ENCODE measurements around the gene LIG1. TPM values are rescaled to one million over a fixed set of nuclear protein-coding genes. Genes with fewer than 3 reads are reported as not detected.
"Not testable (repeated sequence)": the region's sequence is repeated elsewhere in the genome, so short reads cannot be mapped to it uniquely, and the experiment has no call there.

LIG1 gene
- total and polyA plus RNA-seq, 7 donors = 2.6 to 5.2 (median 3.3) TPM

GRCh38 chr19:48094855-48095203 lies 75.3 kb downstream of the LIG1 start:
- no peaks in the 10 kb centered on the region for H3K4me1 ChIP-seq
- TF ChIP-seq CTCF (IDR thresholded peaks at IDR 0.05) = no peak
- ATAC-seq = no peak
- intact Hi-C loops (cut with DNase I) = no loop called here
- H3K27ac ChIP-seq = no peak overlapping the region
- no peaks in the 10 kb centered on the region for H3K27me3 ChIP-seq (ENCODE audit: insufficient read depth in 3 of 3, low read length in 2 of 3)
- H3K4me3 ChIP-seq = no peak overlapping the region
- WGBS, 3 donors = 73 to 82% (median 75%) methylated on average over 2 of the region's 2 CpGs
- H3K36me3 ChIP-seq (ENCODE audit: insufficient read depth in 1 of 2, low read depth in 1 of 2) = peaks cover 2 to 92% of the 10 kb centered on the region in 2 donors
- no peak for DNase-seq
- no peaks in the 10 kb centered on the region for H3K9me3 ChIP-seq

GRCh38 chr19:48094129-48094854 lies 75.9 kb downstream of the LIG1 start:
- no peak for DNase-seq
- WGBS, 3 donors = 18 to 31% (median 29%) methylated on average over 1 of the region's 1 CpG
- no peaks in the 10 kb centered on the region for H3K27me3 ChIP-seq (ENCODE audit: insufficient read depth in 3 of 3, low read length in 2 of 3)
- no peak for TF ChIP-seq CTCF (IDR thresholded peaks at IDR 0.05)
- no peaks in the 10 kb centered on the region for H3K9me3 ChIP-seq
- no peaks in the 10 kb centered on the region for H3K4me1 ChIP-seq
- intact Hi-C loops (cut with DNase I) = no loop called here
- no peak overlapping the region for H3K27ac ChIP-seq
- H3K36me3 ChIP-seq (ENCODE audit: insufficient read depth in 1 of 2, low read depth in 1 of 2) = peaks cover 2 to 92% of the 10 kb centered on the region in 2 donors
- no peak overlapping the region for H3K4me3 ChIP-seq
- no peak for ATAC-seq

- intact Hi-C loops (cut with DNase I) = not testable (repeated sequence)
- 67 to 80% (median 72%) methylated on average over 13 of the region's 13 CpGs for WGBS, 3 donors
- H3K36me3 ChIP-seq (ENCODE audit: insufficient read depth in 1 of 2, low read depth in 1 of 2) = peaks cover 2 to 94% of the 10 kb centered on the region in 2 donors
Observed at GRCh38 chr19:48091111-48091718, 78.9 kb downstream of the LIG1 start.

GRCh38 chr19:48090281-48090802 lies 79.8 kb downstream of the LIG1 start:
- no peak for TF ChIP-seq CTCF (IDR thresholded peaks at IDR 0.05)
- peaks cover 2 to 94% of the 10 kb centered on the region in 2 donors for H3K36me3 ChIP-seq (ENCODE audit: insufficient read depth in 1 of 2, low read depth in 1 of 2)
- H3K27me3 ChIP-seq (ENCODE audit: insufficient read depth in 3 of 3, low read length in 2 of 3) = no peaks in the 10 kb centered on the region
- no peak overlapping the region for H3K4me3 ChIP-seq
- H3K27ac ChIP-seq = no peak overlapping the region
- intact Hi-C loops (cut with DNase I) = no loop called here
- no peak for DNase-seq
- no peak for ATAC-seq
- H3K9me3 ChIP-seq = no peaks in the 10 kb centered on the region
- 36 to 51% (median 37%) methylated on average over 5 of the region's 5 CpGs for WGBS, 3 donors
- no peaks in the 10 kb centered on the region for H3K4me1 ChIP-seq

More at GRCh38 chr19:48091111-48091718, 78.9 kb downstream of the LIG1 start:
- H3K27ac ChIP-seq; H3K4me3 ChIP-seq; ATAC-seq; H3K9me3 ChIP-seq; H3K27me3 ChIP-seq (ENCODE audit: insufficient read depth in 3 of 3, low read length in 2 of 3); DNase-seq; H3K4me1 ChIP-seq: not testable (repeated sequence)

GRCh38 chr19:48088991-48089390 lies 81.2 kb downstream of the LIG1 start:
- H3K27ac ChIP-seq; ATAC-seq; intact Hi-C loops (cut with DNase I); H3K9me3 ChIP-seq; H3K4me3 ChIP-seq; H3K27me3 ChIP-seq (ENCODE audit: insufficient read depth in 3 of 3, low read length in 2 of 3); H3K4me1 ChIP-seq; DNase-seq: not testable (repeated sequence)
- peaks cover 2 to 94% of the 10 kb centered on the region in 2 donors for H3K36me3 ChIP-seq (ENCODE audit: insufficient read depth in 1 of 2, low read depth in 1 of 2)
- WGBS, 3 donors = 93 to 95% (median 95%) methylated on average over 6 of the region's 6 CpGs

Data from psoas muscle (tissue), 8 donors.